Duodenal mucosa (tissue), 2 donors: ENCODE results near the gene COL8A1.

Experiments used
- H3K27ac ChIP-seq: one replicate; pipeline ENCODE4 v1.7.0; 2013; ENCODE audit warnings: low read depth, low read length
- H3K27me3 ChIP-seq, 2 donors: one replicate each; pipeline ENCODE4 v1.7.0; 2013; ENCODE audit warnings: low read length in 2 of 2, control low read depth in 1 of 2; ENCODE audit not compliant: insufficient read depth in 2 of 2, control insufficient read depth in 1 of 2
- H3K36me3 ChIP-seq, 2 donors: one replicate each; pipeline ENCODE4 v1.7.0; 2013; ENCODE audit warnings: low read length in 2 of 2, control low read depth in 1 of 2; ENCODE audit not compliant: insufficient read depth in 2 of 2, control insufficient read depth in 1 of 2
- H3K4me1 ChIP-seq, 2 donors: one replicate each; pipeline ENCODE4 v1.7.0; 2013; ENCODE audit warnings: low read length in 2 of 2, control low read depth in 1 of 2; ENCODE audit not compliant: insufficient read depth in 2 of 2, control insufficient read depth in 1 of 2
- H3K4me3 ChIP-seq, 2 donors: one replicate each; pipeline ENCODE4 v1.7.0; 2013; ENCODE audit warnings: low read length in 2 of 2, low read depth in 1 of 2
- H3K9ac ChIP-seq, 2 donors: one replicate each; pipeline ENCODE4 v1.7.0; 2013; ENCODE audit warnings: low read length in 2 of 2, low read depth in 1 of 2
- H3K9me3 ChIP-seq, 2 donors: one replicate each; pipeline ENCODE4 v1.7.0; 2013; ENCODE audit warnings: low read length in 2 of 2, control low read depth in 1 of 2; ENCODE audit not compliant: control insufficient read depth in 1 of 2

Gene COL8A1

DNA sequence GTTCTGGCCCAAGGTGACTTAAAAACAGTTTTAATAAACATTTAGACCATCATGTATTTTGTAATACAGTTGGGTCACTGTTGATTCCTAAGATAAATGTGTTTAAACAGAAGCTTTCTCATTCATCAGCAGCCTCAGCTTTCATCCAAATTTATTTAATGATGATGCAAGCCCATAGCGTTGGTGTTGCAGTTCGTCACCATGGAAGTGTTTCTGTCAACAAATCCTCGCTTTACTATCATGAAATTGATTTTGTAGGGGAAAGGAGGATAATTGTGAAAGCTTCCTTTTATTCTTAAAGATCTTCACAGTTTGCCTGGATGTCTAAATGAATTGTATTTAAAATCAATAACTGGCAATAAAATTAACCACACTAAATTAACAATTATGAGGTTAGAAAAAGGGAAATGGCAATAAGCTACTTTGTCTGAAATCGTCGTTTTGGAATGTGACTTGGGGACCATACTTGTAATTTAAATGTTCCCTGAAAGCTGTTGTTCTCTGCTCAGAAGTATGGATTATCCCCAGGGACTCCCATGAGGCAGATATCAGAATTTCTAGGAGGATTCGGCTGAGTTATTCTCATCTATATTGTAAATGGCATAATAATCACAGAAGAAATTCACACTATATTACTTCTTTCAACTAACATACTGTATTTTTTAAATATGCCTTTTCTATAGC is 208.2 kb downstream of the COL8A1 start:
- H3K27ac ChIP-seq = no peak overlapping the region
- no peaks in the 10 kb centered on the region for H3K9me3 ChIP-seq
- H3K27me3 ChIP-seq = no peaks in the 10 kb centered on the region
- H3K9ac ChIP-seq = no peak overlapping the region
- H3K36me3 ChIP-seq = peaks cover 0 to 8% of the 10 kb centered on the region in 2 donors
- no peak overlapping the region for H3K4me3 ChIP-seq
- H3K4me1 ChIP-seq = peaks cover 4 to 20% of the 10 kb centered on the region in 2 donors

DNA sequence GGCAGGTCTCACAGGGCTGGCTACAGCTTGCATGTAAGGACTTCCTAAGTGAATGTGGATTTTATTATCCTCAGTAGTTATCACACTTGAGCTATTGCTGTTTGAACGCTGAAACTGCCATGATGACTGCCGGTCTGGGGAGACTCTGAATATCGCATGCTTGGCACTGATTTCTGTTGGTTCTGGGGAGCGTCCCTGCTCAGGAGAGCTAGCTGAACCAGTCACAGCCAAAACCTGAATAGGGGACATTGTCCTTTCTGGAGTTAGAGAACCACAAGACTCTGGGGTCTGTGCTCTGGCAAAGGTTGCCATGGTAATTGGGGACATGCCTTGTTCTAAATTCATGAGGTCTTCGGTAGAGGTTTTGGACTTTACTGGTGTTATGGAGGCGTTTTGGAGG is 210.0 kb downstream of the COL8A1 start:
- Histone ChIP-seq H3K36me3 (peaks cover 0 to 8% of the 10 kb centered on the region in 2 donors), H3K4me3 (no peak overlapping the region), H3K27me3 (no peaks in the 10 kb centered on the region), H3K4me1 (peaks cover 4 to 12% of the 10 kb centered on the region in 2 donors), H3K9ac (no peak overlapping the region), H3K27ac (no peak overlapping the region), H3K9me3 (no peaks in the 10 kb centered on the region)
